B cell (primary cell): ENCODE results near the gene WWTR1. TPM values are rescaled to one million over a fixed set of nuclear protein-coding genes. Genes with fewer than 3 reads are reported as not detected.

ENCODE experiments used
- ATAC-seq: fragments of 200-7000 bp; cut with Tn5 transposase; one replicate; pipeline ENCODE4 v1.10.0; 2021; ENCODE audit warnings: low read depth, mild to moderate bottlenecking, moderate number of reproducible peaks, moderate library complexity
- CTCF ChIA-PET: fragments of 350-600 bp; sonication (Branson Sonifier 250); formaldehyde crosslinking; loops from one replicate; lab custom pipeline; 2021; ENCODE audit warnings: antibody characterized with exemption, inconsistent platforms; lab: Charles Lee
- POLR2A ChIA-PET: fragments of 350-600 bp; sonication (Branson Sonifier 250); formaldehyde crosslinking; loops from one replicate; lab custom pipeline; 2021; ENCODE audit warnings: antibody characterized with exemption; lab: Charles Lee
- DNase-seq: peaks from one replicate; pipeline ENCODE4 v3.0.0; 2013
- H2AFZ ChIP-seq: 2 replicates; pipeline ENCODE4 v1.6.1; 2012; ENCODE audit warnings: mild to moderate bottlenecking, low read depth, low read length; ENCODE audit not compliant: insufficient read depth, poor library complexity, severe bottlenecking
- H3K27ac ChIP-seq, 2 donors: 1 replicate in 1 of 2; 2 replicates in 1 of 2; pipeline ENCODE4 v1.5.1; 2012 to 2013; ENCODE audit warnings: low read length in 2 of 2, mild to moderate bottlenecking in 2 of 2, moderate library complexity in 1 of 2
- H3K27me3 ChIP-seq, 4 experiments: fragments of 200-600 bp in 1 of 4; sonication (generic) in 1 of 4; replicated peaks in 1 of 4; 1 replicate in 2 of 4; 2 replicates in 2 of 4; pipeline versions ENCODE4 v1.6.1 to v1.7.0; 2013 to 2016; ENCODE audit warnings: low read length in 3 of 4, mild to moderate bottlenecking in 2 of 4, mixed read lengths in 1 of 4, moderate library complexity in 1 of 4; ENCODE audit not compliant: insufficient read depth in 4 of 4, control insufficient read depth in 3 of 4; ENCODE audit errors: control extremely low read depth in 1 of 4
- H3K36me3 ChIP-seq, 2 experiments: replicated peaks in 1 of 2; 1 replicate in 1 of 2; 2 replicates in 1 of 2; pipeline versions ENCODE4 v1.6.1 to v1.7.1; 2013; ENCODE audit warnings: low read length in 1 of 2; ENCODE audit not compliant: insufficient read depth in 2 of 2, control insufficient read depth in 1 of 2; ENCODE audit errors: control extremely low read depth in 1 of 2, extremely low read depth in 1 of 2
- H3K4me1 ChIP-seq, 2 donors: fragments of 200-600 bp in 1 of 2; sonication (generic) in 1 of 2; 1 replicate in 1 of 2; 2 replicates in 1 of 2; pipeline versions ENCODE4 v1.5.1 to v1.6.1; 2013 to 2017; ENCODE audit warnings: low read length in 2 of 2; ENCODE audit not compliant: control insufficient read depth in 2 of 2, insufficient read depth in 2 of 2
- H3K4me2 ChIP-seq: replicated peaks from 2 replicates; pipeline ENCODE3; 2012; ENCODE audit warnings: mild to moderate bottlenecking, low read depth, low read length; ENCODE audit not compliant: poor library complexity, severe bottlenecking
- H3K4me3 ChIP-seq, 5 experiments: fragments of 200-600 bp in 1 of 5; sonication (generic) in 1 of 5; 1 replicate in 3 of 5; 2 replicates in 2 of 5; pipeline versions ENCODE4 v1.5.1 to v1.7.0; 2011 to 2016; ENCODE audit warnings: low read length in 4 of 5, mild to moderate bottlenecking in 4 of 5, low read depth in 2 of 5, control low read depth in 1 of 5, moderate library complexity in 1 of 5; ENCODE audit not compliant: insufficient read depth in 1 of 5; ENCODE audit errors: control extremely low read depth in 1 of 5, extremely low read depth in 1 of 5
- H3K79me2 ChIP-seq: fragments of 200-600 bp; sonication (generic); one replicate; pipeline ENCODE4 v1.6.0; 2016; ENCODE audit warnings: low read length; ENCODE audit not compliant: control insufficient read depth, insufficient read depth
- H3K9ac ChIP-seq: fragments of 200-600 bp; sonication (generic); 2 replicates; pipeline ENCODE4 v1.6.1; 2017; ENCODE audit warnings: mild to moderate bottlenecking, low read length, moderate library complexity
- H3K9me3 ChIP-seq, 3 donors: one replicate each; pipeline versions ENCODE4 v1.6.1 to v1.7.1; 2013; ENCODE audit warnings: low read length in 2 of 3; ENCODE audit not compliant: control insufficient read depth in 2 of 3, insufficient read depth in 1 of 3; ENCODE audit errors: control extremely low read depth in 1 of 3
- H4K20me1 ChIP-seq: 2 replicates; pipeline ENCODE4 v1.6.0; 2012; ENCODE audit warnings: mild to moderate bottlenecking, low read length; ENCODE audit not compliant: insufficient read depth, control insufficient read depth, poor library complexity, severe bottlenecking
- H3K27ac Mint-ChIP-seq: one replicate; pipeline ENCODE4 v1.8.0; 2021; ENCODE audit warnings: mixed read lengths
- H3K27me3 Mint-ChIP-seq: one replicate; pipeline ENCODE4 v1.8.0; 2021; ENCODE audit warnings: mixed read lengths
- H3K4me1 Mint-ChIP-seq: one replicate; pipeline ENCODE4 v1.8.0; 2021; ENCODE audit warnings: mixed read lengths
- H3K4me3 Mint-ChIP-seq: one replicate; pipeline ENCODE4 v1.8.0; 2021; ENCODE audit warnings: mixed read lengths
- H3K9me3 Mint-ChIP-seq: one replicate; pipeline ENCODE4 v1.8.0; 2022; ENCODE audit warnings: mixed read lengths; ENCODE audit not compliant: insufficient read depth
- EZH2 ChIP-seq: IDR thresholded peaks from 2 replicates; pipeline ENCODE4 v1.6.1; 2012; ENCODE audit warnings: borderline replicate concordance, low read depth, mild to moderate bottlenecking, moderate library complexity, low read length; ENCODE audit not compliant: insufficient read depth, poor library complexity, severe bottlenecking
- WGBS: methylation state at CpG from one replicate; pipeline ENCODE4 v1.1.5; 2013; ENCODE audit warnings: missing lambda C conversion rate; ENCODE audit not compliant: insufficient coverage; 5-methylcytosine and 5-hydroxymethylcytosine counted together
- intact Hi-C: fragments of 100-400 bp; cut with micrococcal nuclease; formaldehyde crosslinking; loops from one replicate; pipeline ENCODE4 v1.10.0; 2022
- polyA plus RNA-seq: library from polyadenylated mRNA; depleted of rRNA; stranded (reverse); fragments of >200 nt; gene quantifications from 2 replicates; pipeline ENCODE4 v1.2.3, GENCODE V29; 2012
- total RNA-seq, 2 donors: library from RNA; stranded (reverse); fragments of 120-200 nt in 1 of 2; gene quantifications; 1 replicate in 1 of 2; 2 replicates in 1 of 2; pipeline versions ENCODE4 v1.2.3 to v1.2.4, GENCODE V29; 2013 to 2022
- TF ChIP-seq, protein P1 (sequence below): fragments of 200-600 bp; IDR thresholded peaks from one replicate; pipeline ENCODE4 v1.8.0; 2022; ENCODE audit warnings: antibody characterized with exemption, mild to moderate bottlenecking

WWTR1 gene
- total and polyA plus RNA-seq, 2 donors (not counting 1 experiment from before 2014, with no cell fraction given) = 0.79 to 2.3 TPM

- Mint-ChIP-seq H3K27me3 (peaks cover 11% of the 10 kb centered on the region), H3K4me1 (no peaks in the 10 kb centered on the region), H3K9me3 (no peaks in the 10 kb centered on the region), H3K4me3 (no peak overlapping the region), H3K27ac (no peak overlapping the region)
- Histone ChIP-seq H3K4me1 (no peaks in the 10 kb centered on the region), H3K4me2 (no peak overlapping the region), H3K79me2 (no peaks in the 10 kb centered on the region), H3K4me3 (no peak overlapping the region), H3K9ac (no peak overlapping the region), H3K36me3 (no peaks in the 10 kb centered on the region), H4K20me1 (no peaks in the 10 kb centered on the region), H3K9me3 (no peaks in the 10 kb centered on the region), H3K27ac (no peak overlapping the region), H2AFZ (no peak overlapping the region), H3K27me3 (no peaks in the 10 kb centered on the region)
- 52% methylated on average over 2 of the region's 4 CpGs for WGBS
- ChIA-PET CTCF (interaction anchor here (0.7 kb wide), 1 partner anchor 41 kb away, joined by 3 read pairs; no protein-coding TSS in a partner anchor), POLR2A (no interaction called here)
- DNase-seq (no peak), ATAC-seq (no peak)
- intact Hi-C loops = no loop called here
- TF ChIP-seq EZH2 = no peak
- TF ChIP-seq, protein P1, sequence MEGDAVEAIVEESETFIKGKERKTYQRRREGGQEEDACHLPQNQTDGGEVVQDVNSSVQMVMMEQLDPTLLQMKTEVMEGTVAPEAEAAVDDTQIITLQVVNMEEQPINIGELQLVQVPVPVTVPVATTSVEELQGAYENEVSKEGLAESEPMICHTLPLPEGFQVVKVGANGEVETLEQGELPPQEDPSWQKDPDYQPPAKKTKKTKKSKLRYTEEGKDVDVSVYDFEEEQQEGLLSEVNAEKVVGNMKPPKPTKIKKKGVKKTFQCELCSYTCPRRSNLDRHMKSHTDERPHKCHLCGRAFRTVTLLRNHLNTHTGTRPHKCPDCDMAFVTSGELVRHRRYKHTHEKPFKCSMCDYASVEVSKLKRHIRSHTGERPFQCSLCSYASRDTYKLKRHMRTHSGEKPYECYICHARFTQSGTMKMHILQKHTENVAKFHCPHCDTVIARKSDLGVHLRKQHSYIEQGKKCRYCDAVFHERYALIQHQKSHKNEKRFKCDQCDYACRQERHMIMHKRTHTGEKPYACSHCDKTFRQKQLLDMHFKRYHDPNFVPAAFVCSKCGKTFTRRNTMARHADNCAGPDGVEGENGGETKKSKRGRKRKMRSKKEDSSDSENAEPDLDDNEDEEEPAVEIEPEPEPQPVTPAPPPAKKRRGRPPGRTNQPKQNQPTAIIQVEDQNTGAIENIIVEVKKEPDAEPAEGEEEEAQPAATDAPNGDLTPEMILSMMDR = no peak
Measured at GRCh38 chr3:149609595-149609994, 48.2 kb downstream of the WWTR1 start.

DNA sequence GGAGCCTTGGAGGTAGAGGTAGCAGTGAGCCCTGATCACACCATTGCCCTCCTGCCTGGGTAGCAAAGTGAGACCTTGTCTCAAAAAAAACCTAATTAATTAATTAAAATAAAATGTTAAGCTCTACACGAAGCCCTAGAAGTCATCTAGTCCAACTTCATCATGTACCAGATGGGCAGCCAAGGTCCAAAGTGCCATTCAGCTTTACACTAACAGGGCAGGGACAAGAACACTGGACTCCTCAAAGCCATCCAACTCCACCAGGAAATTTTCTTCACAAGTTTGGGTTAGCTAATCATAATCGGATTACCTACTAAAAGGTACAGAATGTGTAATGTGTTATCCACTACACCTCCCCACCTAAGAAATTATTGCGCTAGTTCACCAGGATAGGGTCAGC lies 48.8 kb downstream of the WWTR1 start:
- WGBS = no CpG with 5 or more reads among the region's 3 CpGs
- CTCF ChIA-PET = interaction anchor here (0.7 kb wide), 1 partner anchor 40 kb away, joined by 3 read pairs; no protein-coding TSS in a partner anchor

More for the DNA sequence above, 48.8 kb downstream of the WWTR1 start:
- Histone ChIP-seq H3K4me2 (no peak overlapping the region), H3K9me3 (no peaks in the 10 kb centered on the region), H2AFZ (no peak overlapping the region), H3K27ac (no peak overlapping the region), H3K4me3 (no peak overlapping the region), H3K9ac (no peak overlapping the region), H3K36me3 (no peaks in the 10 kb centered on the region), H4K20me1 (no peaks in the 10 kb centered on the region), H3K79me2 (no peaks in the 10 kb centered on the region), H3K27me3 (no peaks in the 10 kb centered on the region), H3K4me1 (no peaks in the 10 kb centered on the region)
- H3K4me1 Mint-ChIP-seq = no peaks in the 10 kb centered on the region
- no peak overlapping the region for H3K27ac Mint-ChIP-seq
- no peak overlapping the region for H3K4me3 Mint-ChIP-seq
- intact Hi-C loops = no loop called here
- ATAC-seq (no peak), DNase-seq (no peak)
- peaks cover 11% of the 10 kb centered on the region for H3K27me3 Mint-ChIP-seq
- POLR2A ChIA-PET = no interaction called here
- no peak for TF ChIP-seq EZH2
- TF ChIP-seq, protein P1 = no peak
- H3K9me3 Mint-ChIP-seq = no peaks in the 10 kb centered on the region
